Measurements from ENCODE around the gene AP1B1. TPM values are rescaled to one million over a fixed set of nuclear protein-coding genes. Genes with fewer than 3 reads are reported as not detected.

Gene AP1B1
- total and polyA plus RNA-seq, 4 donors, result 32.7 to 97.9 (median 50.0) TPM

DNA sequence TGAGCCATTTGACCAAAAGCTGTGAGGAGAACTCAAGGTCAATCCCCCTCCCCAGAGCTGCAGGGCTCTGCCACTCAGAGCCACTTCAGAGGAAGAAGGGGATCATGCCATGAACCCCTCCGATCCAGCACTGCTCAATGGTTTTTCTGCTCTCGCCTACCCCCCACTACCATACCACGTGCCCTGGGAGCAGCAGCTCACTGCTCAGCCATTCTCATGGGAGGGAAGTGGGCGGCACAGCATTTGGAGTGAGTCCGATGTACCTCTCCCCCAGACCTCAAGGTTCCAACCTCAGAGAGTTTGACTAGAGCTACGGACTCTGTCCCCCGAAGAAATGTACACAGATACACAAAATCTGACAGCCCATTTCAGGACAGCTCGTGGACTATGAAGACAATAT, 34.5 kb downstream of the AP1B1 start:
- H3K9ac ChIP-seq (ENCODE audit: insufficient read depth in 1 of 2, low read length in 2 of 2), result no peak overlapping the region
- TF ChIP-seq, protein P1, sequence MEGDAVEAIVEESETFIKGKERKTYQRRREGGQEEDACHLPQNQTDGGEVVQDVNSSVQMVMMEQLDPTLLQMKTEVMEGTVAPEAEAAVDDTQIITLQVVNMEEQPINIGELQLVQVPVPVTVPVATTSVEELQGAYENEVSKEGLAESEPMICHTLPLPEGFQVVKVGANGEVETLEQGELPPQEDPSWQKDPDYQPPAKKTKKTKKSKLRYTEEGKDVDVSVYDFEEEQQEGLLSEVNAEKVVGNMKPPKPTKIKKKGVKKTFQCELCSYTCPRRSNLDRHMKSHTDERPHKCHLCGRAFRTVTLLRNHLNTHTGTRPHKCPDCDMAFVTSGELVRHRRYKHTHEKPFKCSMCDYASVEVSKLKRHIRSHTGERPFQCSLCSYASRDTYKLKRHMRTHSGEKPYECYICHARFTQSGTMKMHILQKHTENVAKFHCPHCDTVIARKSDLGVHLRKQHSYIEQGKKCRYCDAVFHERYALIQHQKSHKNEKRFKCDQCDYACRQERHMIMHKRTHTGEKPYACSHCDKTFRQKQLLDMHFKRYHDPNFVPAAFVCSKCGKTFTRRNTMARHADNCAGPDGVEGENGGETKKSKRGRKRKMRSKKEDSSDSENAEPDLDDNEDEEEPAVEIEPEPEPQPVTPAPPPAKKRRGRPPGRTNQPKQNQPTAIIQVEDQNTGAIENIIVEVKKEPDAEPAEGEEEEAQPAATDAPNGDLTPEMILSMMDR (IDR thresholded peaks at IDR 0.05; ENCODE audit: control extremely low read depth, extremely low read depth), result no peak
- H3K9me3 ChIP-seq (ENCODE audit: control insufficient read depth in 4 of 4, insufficient read depth in 3 of 4, low read length in 3 of 4), result no peaks in the 10 kb centered on the region
- WGBS, 2 donors, result 97% methylated on average over 8 of the region's 8 CpGs
- DNase-seq (no peak), ATAC-seq (ENCODE audit: insufficient read depth, low FRiP score) (no peak)
- no peaks in the 10 kb centered on the region for H3K4me1 ChIP-seq (ENCODE audit: control insufficient read depth in 5 of 5, insufficient read depth in 5 of 5, low read length in 5 of 5)
- no peak overlapping the region for H3K4me3 ChIP-seq
- no peaks in the 10 kb centered on the region for H3K27me3 ChIP-seq (ENCODE audit: control insufficient read depth in 3 of 3, insufficient read depth in 3 of 3, low read length in 2 of 3)
- H3K27ac ChIP-seq (ENCODE audit: low read depth in 1 of 2, low read length in 1 of 2), result no peak overlapping the region
- H3K36me3 ChIP-seq (ENCODE audit: control insufficient read depth in 4 of 4, insufficient read depth in 4 of 4, low read length in 4 of 4), result peaks cover 19 to 81% (median 33%) of the 10 kb centered on the region in 4 donors

DNA sequence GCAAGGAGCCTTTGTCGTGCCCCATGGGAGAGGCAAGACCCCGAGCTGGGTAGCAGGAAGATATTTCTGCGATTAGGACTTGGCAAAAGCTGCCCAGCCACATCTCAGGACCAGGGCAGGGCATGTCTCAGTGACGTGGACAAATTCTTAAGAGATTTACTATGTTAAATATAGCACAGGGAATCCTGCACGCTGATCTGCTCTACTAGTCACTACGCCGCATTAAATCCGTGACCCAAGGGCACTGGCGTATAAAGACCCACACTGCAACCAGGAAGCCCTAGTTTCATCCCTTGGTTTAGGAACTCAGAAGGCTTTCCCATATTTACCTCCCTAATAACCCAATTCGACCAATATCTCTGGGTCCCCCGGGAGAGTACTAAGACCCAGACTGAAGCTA, 35.1 kb downstream of the AP1B1 start:
- Histone ChIP-seq H3K27ac (ENCODE audit: low read depth in 1 of 2, low read length in 1 of 2) (no peak overlapping the region), H3K36me3 (ENCODE audit: control insufficient read depth in 4 of 4, insufficient read depth in 4 of 4, low read length in 4 of 4) (peaks cover 16 to 76% (median 30%) of the 10 kb centered on the region in 4 donors), H3K4me3 (no peak overlapping the region), H3K9ac (ENCODE audit: insufficient read depth in 1 of 2, low read length in 2 of 2) (no peak overlapping the region), H3K27me3 (ENCODE audit: control insufficient read depth in 3 of 3, insufficient read depth in 3 of 3, low read length in 2 of 3) (no peaks in the 10 kb centered on the region), H3K9me3 (ENCODE audit: control insufficient read depth in 4 of 4, insufficient read depth in 3 of 4, low read length in 3 of 4) (no peaks in the 10 kb centered on the region), H3K4me1 (ENCODE audit: control insufficient read depth in 5 of 5, insufficient read depth in 5 of 5, low read length in 5 of 5) (no peaks in the 10 kb centered on the region)
- ATAC-seq (ENCODE audit: insufficient read depth, low FRiP score) (no peak), DNase-seq (no peak)
- TF ChIP-seq, protein P1 (IDR thresholded peaks at IDR 0.05; ENCODE audit: control extremely low read depth, extremely low read depth), result no peak
- WGBS, 2 donors, result 96 to 97% methylated on average over 11 of the region's 11 CpGs

DNA sequence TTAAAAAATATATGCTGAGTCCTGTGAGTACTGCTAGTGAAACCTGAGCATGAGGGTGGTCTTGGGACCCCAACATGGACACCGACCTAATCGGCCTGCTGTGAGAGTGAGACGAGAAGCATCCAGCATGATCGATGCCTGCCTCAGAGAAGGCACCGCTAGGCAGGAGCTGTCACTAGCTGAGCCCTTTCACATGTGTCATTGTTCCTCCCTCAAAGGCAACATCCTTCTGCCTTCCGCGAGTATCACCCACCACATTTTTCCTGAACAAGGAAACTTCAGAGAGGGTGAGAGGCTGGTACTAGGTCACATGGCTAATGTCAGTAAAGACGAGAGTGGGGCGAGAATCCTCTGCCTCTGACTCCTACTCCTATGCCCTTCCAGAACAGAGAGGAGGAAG, 35.6 kb downstream of the AP1B1 start:
- Histone ChIP-seq H3K36me3 (ENCODE audit: control insufficient read depth in 4 of 4, insufficient read depth in 4 of 4, low read length in 4 of 4) (peaks cover 17 to 73% (median 27%) of the 10 kb centered on the region in 4 donors), H3K4me1 (ENCODE audit: control insufficient read depth in 5 of 5, insufficient read depth in 5 of 5, low read length in 5 of 5) (no peaks in the 10 kb centered on the region), H3K4me3 (no peak overlapping the region), H3K27me3 (ENCODE audit: control insufficient read depth in 3 of 3, insufficient read depth in 3 of 3, low read length in 2 of 3) (no peaks in the 10 kb centered on the region), H3K27ac (ENCODE audit: low read depth in 1 of 2, low read length in 1 of 2) (no peak overlapping the region), H3K9me3 (ENCODE audit: control insufficient read depth in 4 of 4, insufficient read depth in 3 of 4, low read length in 3 of 4) (no peaks in the 10 kb centered on the region), H3K9ac (ENCODE audit: insufficient read depth in 1 of 2, low read length in 2 of 2) (no peak overlapping the region)
- TF ChIP-seq, protein P1 (IDR thresholded peaks at IDR 0.05; ENCODE audit: control extremely low read depth, extremely low read depth), result no peak
- DNase-seq, result no peak
- WGBS, 2 donors, result 82 to 93% methylated on average over 9 of the region's 9 CpGs
- ATAC-seq (ENCODE audit: insufficient read depth, low FRiP score), result no peak

DNA sequence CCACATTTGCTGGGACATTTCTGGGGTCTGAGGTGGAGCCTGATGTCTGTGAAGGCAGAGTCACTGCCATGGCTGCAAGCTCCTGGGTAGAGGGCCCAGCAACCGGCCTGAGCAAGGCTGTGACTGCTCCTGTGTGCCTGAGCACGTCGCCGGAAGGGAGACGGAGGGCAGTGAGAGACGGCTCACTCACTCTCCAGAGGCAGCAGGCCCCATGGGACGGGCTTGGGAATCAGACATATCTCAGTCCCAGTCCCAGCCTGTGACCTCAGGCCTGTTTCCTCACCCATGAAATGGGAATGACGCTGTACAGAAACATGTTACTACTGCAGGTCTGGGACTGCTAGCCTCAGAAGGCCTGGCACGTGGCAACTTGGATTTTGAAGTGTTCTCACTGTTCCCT, 36.5 kb downstream of the AP1B1 start:
- H3K4me1 ChIP-seq (ENCODE audit: control insufficient read depth in 5 of 5, insufficient read depth in 5 of 5, low read length in 5 of 5), result no peaks in the 10 kb centered on the region
- no peaks in the 10 kb centered on the region for H3K27me3 ChIP-seq (ENCODE audit: control insufficient read depth in 3 of 3, insufficient read depth in 3 of 3, low read length in 2 of 3)
- ATAC-seq (ENCODE audit: insufficient read depth, low FRiP score) (no peak), DNase-seq (no peak)
- TF ChIP-seq, protein P1 (IDR thresholded peaks at IDR 0.05; ENCODE audit: control extremely low read depth, extremely low read depth), result no peak
- H3K4me3 ChIP-seq, result no peak overlapping the region
- H3K27ac ChIP-seq (ENCODE audit: low read depth in 1 of 2, low read length in 1 of 2), result no peak overlapping the region
- 91 to 94% methylated on average over 9 of the region's 9 CpGs for WGBS, 2 donors
- H3K9me3 ChIP-seq (ENCODE audit: control insufficient read depth in 4 of 4, insufficient read depth in 3 of 4, low read length in 3 of 4), result no peaks in the 10 kb centered on the region
- no peak overlapping the region for H3K9ac ChIP-seq (ENCODE audit: insufficient read depth in 1 of 2, low read length in 2 of 2)
- H3K36me3 ChIP-seq (ENCODE audit: control insufficient read depth in 4 of 4, insufficient read depth in 4 of 4, low read length in 4 of 4), result peaks cover 23 to 81% (median 32%) of the 10 kb centered on the region in 4 donors
